Left ventricle myocardium inferior (tissue), 1 donor: ENCODE data around the gene PLBD2. TPM values are rescaled to one million over a fixed set of nuclear protein-coding genes. Genes with fewer than 3 reads are reported as not detected.

Source experiments
- DNase-seq: peaks from one replicate; pipeline ENCODE4 v3.0.0-alpha.2; 2020
- H3K27ac ChIP-seq: fragments of 200-600 bp; replicated peaks from 2 replicates; pipeline ENCODE4 v1.8.0; 2021
- H3K27me3 ChIP-seq: fragments of 200-600 bp; 2 replicates; pipeline ENCODE4 v1.8.0; 2021; ENCODE audit warnings: low read depth
- H3K36me3 ChIP-seq: fragments of 200-600 bp; 2 replicates; pipeline ENCODE4 v1.8.0; 2021
- H3K4me1 ChIP-seq: fragments of 200-600 bp; 2 replicates; pipeline ENCODE4 v1.8.0; 2021
- H3K4me3 ChIP-seq: fragments of 200-600 bp; 2 replicates; pipeline ENCODE4 v1.8.0; 2021; ENCODE audit warnings: mild to moderate bottlenecking, moderate library complexity
- H3K9me3 ChIP-seq: fragments of 200-600 bp; replicated peaks from 2 replicates; pipeline ENCODE4 v1.8.0; 2021
- intact Hi-C: fragments of 100-400 bp; cut with micrococcal nuclease; formaldehyde crosslinking; loops from one replicate; pipeline ENCODE4 v1.11.0; 2022
- total RNA-seq: library from RNA; stranded (reverse); fragmentation: NEBNext Ultra II Directional; extraction: Animal tissue kit (Norgen Biotek cat#: 25700); gene quantifications from one replicate; pipeline ENCODE4 v1.2.1, GENCODE V29; 2021
- TF ChIP-seq, protein P1 (sequence below): fragments of 200-600 bp; IDR thresholded peaks from 2 replicates; pipeline ENCODE4 v1.8.0; 2021; ENCODE audit warnings: antibody characterized with exemption, mild to moderate bottlenecking, borderline replicate concordance
- donor health status: DM: no; HTN: yes; CAD: no; lungs with severe emphysema.

Gene PLBD2
- total RNA-seq, 1 donor from 2014 or later: 28.9 TPM

DNA sequence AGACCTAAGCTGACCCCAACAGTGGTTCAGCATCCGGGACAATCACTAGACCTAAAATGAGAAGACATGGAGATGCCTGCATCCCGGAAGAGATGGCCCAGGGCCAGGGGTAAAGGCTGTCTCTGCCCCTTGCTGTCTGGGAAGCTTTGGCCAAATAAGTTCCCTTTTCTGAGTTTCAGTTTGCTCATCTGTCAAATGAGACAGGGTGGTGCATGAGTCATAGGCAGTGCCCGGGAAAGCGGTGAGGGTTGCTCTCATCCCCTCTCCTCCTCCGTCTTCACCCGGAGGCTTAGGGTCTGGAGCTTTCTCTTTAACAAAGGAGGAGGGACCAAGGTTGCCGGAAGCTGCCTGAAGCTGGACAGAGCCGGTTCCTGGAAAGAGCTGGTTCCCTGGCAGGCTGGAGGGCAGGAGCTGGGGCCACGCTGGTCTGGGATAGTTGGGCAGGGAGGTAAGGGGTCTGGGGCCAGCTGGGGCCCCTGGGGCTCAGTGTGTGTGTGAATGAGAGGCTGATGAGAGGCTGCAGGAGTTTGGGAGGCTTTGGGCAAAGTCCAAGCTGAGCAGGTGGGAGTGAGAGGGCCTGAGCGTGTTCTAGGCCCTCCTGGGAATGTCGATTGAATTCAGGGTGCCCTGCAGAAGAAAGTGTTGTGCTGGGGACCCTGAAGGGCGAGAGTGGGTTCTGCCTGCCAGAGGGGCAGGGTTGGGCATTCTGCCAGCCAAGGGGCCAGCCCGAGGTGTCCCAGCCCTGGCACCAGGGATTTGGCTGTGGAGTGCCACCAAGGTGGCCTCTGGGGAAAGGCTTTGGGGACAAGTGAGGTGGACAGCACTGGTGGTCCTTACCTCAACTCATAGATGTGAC, 63.9 kb downstream of the PLBD2 start, which contains the start of gene SDSL:
Gene SDSL, plus strand, starts transcription at position 351 of the 856 bp plus-strand sequence. CDS start 5,603 bp downstream, outside the sequence.
- TF ChIP-seq, protein P1, sequence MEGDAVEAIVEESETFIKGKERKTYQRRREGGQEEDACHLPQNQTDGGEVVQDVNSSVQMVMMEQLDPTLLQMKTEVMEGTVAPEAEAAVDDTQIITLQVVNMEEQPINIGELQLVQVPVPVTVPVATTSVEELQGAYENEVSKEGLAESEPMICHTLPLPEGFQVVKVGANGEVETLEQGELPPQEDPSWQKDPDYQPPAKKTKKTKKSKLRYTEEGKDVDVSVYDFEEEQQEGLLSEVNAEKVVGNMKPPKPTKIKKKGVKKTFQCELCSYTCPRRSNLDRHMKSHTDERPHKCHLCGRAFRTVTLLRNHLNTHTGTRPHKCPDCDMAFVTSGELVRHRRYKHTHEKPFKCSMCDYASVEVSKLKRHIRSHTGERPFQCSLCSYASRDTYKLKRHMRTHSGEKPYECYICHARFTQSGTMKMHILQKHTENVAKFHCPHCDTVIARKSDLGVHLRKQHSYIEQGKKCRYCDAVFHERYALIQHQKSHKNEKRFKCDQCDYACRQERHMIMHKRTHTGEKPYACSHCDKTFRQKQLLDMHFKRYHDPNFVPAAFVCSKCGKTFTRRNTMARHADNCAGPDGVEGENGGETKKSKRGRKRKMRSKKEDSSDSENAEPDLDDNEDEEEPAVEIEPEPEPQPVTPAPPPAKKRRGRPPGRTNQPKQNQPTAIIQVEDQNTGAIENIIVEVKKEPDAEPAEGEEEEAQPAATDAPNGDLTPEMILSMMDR: no peak
- Histone ChIP-seq H3K4me1 (peaks cover 15% of the 10 kb centered on the region), H3K27me3 (no peaks in the 10 kb centered on the region), H3K4me3 (peak within 1 kb of the TSS; percentile 68), H3K27ac (peak within 1 kb of the TSS; percentile 53), H3K36me3 (no peaks in the 10 kb centered on the region), H3K9me3 (no peaks in the 10 kb centered on the region)
- DNase-seq: peak; percentile 42
- intact Hi-C loops: no loop called here

DNA sequence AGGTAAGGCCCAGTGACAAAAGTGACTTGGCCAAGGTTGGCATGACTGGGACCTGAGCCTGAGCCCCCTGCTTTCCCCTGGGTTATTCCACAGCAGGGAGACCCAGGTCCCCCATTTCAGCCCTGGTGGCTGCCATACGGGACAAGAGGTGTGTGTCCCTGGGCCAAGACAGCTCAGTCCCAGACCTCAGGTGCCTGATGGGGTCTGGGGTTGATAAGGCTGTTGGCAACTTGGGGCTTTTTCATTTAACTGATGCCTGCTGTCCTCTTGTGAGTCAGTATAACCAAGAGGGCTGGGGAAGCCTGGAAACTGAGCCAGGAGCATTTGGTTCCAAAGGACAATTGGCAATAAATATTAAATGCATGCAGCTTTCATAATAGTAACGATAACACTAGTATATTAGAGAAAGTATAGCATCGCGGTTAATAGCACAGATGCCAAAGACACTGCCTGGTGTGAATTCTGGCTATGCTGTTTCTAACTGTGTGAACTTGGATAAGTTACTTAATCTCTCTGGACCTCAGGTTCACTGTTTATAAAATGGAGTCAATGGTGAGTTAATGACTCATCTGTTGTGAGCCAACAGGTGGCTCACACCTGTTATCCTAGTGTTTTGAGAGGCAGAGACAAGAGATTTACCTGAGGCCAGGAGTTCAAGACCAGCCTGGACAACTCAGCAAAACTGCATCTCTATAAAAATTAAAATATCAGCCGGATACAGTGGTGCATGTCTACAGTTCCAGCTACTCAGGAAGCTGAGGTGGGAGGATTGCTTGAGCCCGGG, 64.7 kb downstream of the PLBD2 start:
- TF ChIP-seq, protein P1: no peak
- no peak for DNase-seq

DNA sequence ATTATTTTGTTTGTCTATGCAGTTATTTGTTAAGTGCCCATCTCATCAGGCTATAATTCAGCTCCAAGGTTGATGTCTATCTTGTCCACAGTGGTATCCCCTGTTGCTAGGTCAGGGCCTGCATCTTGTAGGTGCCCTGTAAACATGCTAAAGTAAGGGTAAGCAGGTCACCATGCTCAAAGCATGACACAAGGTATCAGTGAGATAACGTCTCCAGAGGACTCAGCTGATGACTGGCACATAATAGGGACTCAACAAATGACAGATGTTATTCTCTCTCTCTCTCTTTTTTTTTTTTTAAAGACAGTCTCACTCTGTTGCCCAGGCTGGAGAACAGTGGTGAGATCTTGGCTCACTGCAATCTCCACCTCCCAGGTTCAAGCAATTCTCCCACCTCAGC, 66.1 kb downstream of the PLBD2 start:
- Histone ChIP-seq H3K27me3 (peaks cover 15% of the 10 kb centered on the region), H3K27ac (no peak overlapping the region), H3K4me1 (peaks cover 15% of the 10 kb centered on the region), H3K36me3 (no peaks in the 10 kb centered on the region), H3K9me3 (no peaks in the 10 kb centered on the region), H3K4me3 (no peak overlapping the region)
- intact Hi-C loops: no loop called here
- DNase-seq: no peak
- TF ChIP-seq, protein P1: no peak

More for the DNA sequence above, 64.7 kb downstream of the PLBD2 start:
- intact Hi-C loops: no loop called here
- Histone ChIP-seq H3K4me3 (peak overlapping the region; percentile 68), H3K36me3 (no peaks in the 10 kb centered on the region), H3K27ac (peak overlapping the region; percentile 53), H3K9me3 (no peaks in the 10 kb centered on the region), H3K4me1 (peaks cover 15% of the 10 kb centered on the region), H3K27me3 (peaks cover 3% of the 10 kb centered on the region)

DNA sequence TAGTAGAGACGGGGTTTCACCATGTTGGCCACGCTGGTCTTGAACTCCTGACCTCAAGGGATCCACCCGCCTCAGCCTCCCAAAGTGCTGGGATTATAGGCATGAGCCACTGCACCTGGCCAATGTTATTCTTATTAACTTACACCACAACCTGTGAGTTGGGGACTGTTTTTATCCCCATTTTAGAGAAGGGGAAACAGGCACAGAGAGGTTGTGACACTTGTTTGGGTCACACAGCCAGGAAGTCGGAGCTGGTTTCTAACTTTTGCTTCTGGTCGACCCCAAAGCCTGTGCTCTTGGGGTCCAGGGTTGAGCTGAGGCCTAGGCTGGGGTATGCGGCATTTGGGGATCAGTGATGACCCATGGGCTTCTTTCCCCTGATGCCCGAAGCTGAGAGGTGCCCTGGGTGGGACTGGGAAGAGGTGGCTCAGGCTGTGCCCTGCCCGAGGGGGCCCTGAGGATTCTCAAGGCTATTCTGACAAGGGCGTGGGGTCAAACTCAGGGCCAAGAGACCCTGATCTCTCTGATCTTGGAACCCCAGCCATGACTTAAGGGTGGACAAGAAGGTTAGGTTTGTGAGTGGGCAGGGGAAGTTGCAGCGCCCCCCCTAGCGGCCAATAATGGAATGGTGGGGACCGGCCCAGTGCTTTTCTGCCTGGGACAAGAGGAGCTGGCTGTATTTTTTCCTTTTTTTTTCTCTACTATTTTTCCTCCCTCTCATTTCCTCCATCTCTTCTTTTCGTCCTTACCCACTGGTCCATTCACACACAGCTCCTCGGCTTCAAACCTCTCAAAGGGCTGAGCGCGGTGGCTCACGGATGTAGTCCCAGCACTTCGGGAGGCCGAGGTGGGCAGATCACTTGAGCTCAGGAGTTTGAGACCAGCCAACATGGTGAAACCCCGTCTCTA, 66.8 kb downstream of the PLBD2 start:
- Histone ChIP-seq H3K4me3 (no peak overlapping the region), H3K4me1 (peaks cover 15% of the 10 kb centered on the region), H3K9me3 (no peaks in the 10 kb centered on the region), H3K27me3 (peaks cover 15% of the 10 kb centered on the region), H3K27ac (no peak overlapping the region), H3K36me3 (no peaks in the 10 kb centered on the region)
- TF ChIP-seq, protein P1: peak; percentile 90
- intact Hi-C loops: no loop called here
- peak; percentile 59 for DNase-seq
